Loucy (cell line): Measurements from ENCODE around the gene VPS26B.
A peak's percentile ranks its signal among the peaks of the same experiment; 100 is the strongest.

Source experiments
- H2AFZ ChIP-seq: fragments of 200-600 bp; sonication (generic); 2 replicates; pipeline ENCODE4 v1.6.0; 2016; ENCODE audit warnings: antibody characterized with exemption, mild to moderate bottlenecking, low read length, moderate library complexity
- H3F3A ChIP-seq: fragments of 200-600 bp; 2 replicates; pipeline ENCODE4 v1.6.0; 2016; ENCODE audit warnings: antibody characterized with exemption, low read depth, mild to moderate bottlenecking
- H3K27me3 ChIP-seq: fragments of 200-600 bp; sonication (generic); 2 replicates; pipeline ENCODE4 v1.6.1; 2014; ENCODE audit warnings: low read length, mild to moderate bottlenecking; ENCODE audit not compliant: insufficient read depth, poor library complexity, severe bottlenecking
- H3K36me3 ChIP-seq: fragments of 200-600 bp; sonication (generic); 2 replicates; pipeline ENCODE4 v1.6.1; 2016; ENCODE audit warnings: low read length; ENCODE audit not compliant: insufficient read depth
- H3K4me1 ChIP-seq: fragments of 200-600 bp; sonication (generic); 2 replicates; pipeline ENCODE4 v1.5.1; 2014; ENCODE audit warnings: low read length, mild to moderate bottlenecking; ENCODE audit not compliant: insufficient read depth, poor library complexity, severe bottlenecking
- H3K4me2 ChIP-seq: fragments of 200-600 bp; sonication (generic); 2 replicates; pipeline ENCODE4 v1.6.0; 2014; ENCODE audit warnings: antibody characterized with exemption, low read length, low read depth, mild to moderate bottlenecking; ENCODE audit not compliant: poor library complexity, severe bottlenecking
- H3K4me3 ChIP-seq: fragments of 200-600 bp; sonication (generic); 2 replicates; pipeline ENCODE4 v1.5.1; 2014; ENCODE audit warnings: low read length, mild to moderate bottlenecking, mixed read lengths; ENCODE audit not compliant: poor library complexity, severe bottlenecking
- H3K79me2 ChIP-seq: fragments of 200-600 bp; sonication (generic); 2 replicates; pipeline ENCODE4 v1.6.1; 2014; ENCODE audit warnings: low read length; ENCODE audit not compliant: insufficient read depth
- H3K9ac ChIP-seq: fragments of 200-600 bp; sonication (generic); 2 replicates; pipeline ENCODE4 v1.6.0; 2014; ENCODE audit warnings: mild to moderate bottlenecking, low read depth, low read length, moderate library complexity; ENCODE audit not compliant: poor library complexity, severe bottlenecking
- H3K9me2 ChIP-seq: fragments of 200-600 bp; sonication (generic); replicated peaks from 2 replicates; pipeline ENCODE4 v1.6.1; 2016; ENCODE audit warnings: low read depth, low read length, mixed read lengths
- H3K9me3 ChIP-seq: fragments of 200-600 bp; sonication (generic); 2 replicates; pipeline ENCODE4 v1.6.1; 2014; ENCODE audit warnings: mild to moderate bottlenecking, antibody characterized with exemption, low read length, low read depth; ENCODE audit not compliant: insufficient read depth
- H4K20me1 ChIP-seq: fragments of 200-600 bp; sonication (generic); 2 replicates; pipeline ENCODE4 v1.6.0; 2014; ENCODE audit warnings: antibody characterized with exemption, low read length, mild to moderate bottlenecking; ENCODE audit not compliant: insufficient read depth, poor library complexity, severe bottlenecking
- CTCF ChIP-seq: fragments of 200-600 bp; sonication (generic); conservative IDR thresholded peaks from 2 replicates; pipeline ENCODE4 v1.5.1; 2014; ENCODE audit warnings: mild to moderate bottlenecking, antibody characterized with exemption, low read length
- EZH2phosphoT487 ChIP-seq: fragments of 200-600 bp; IDR thresholded peaks from 2 replicates; pipeline ENCODE4 v1.6.1; 2018; ENCODE audit warnings: antibody characterized with exemption, mild to moderate bottlenecking, moderate library complexity, borderline replicate concordance

VPS26B gene

GRCh38 chr11:134264966-134265764 lies 40.7 kb downstream of the VPS26B start:
- Histone ChIP-seq H3K4me2 (no peak overlapping the region), H3K9me2 (no peaks in the 10 kb centered on the region), H3K4me1 (peaks cover 79% of the 10 kb centered on the region), H3K36me3 (peaks cover 3% of the 10 kb centered on the region; the same call in 1 of the 2 replicates), H3K9me3 (no peaks in the 10 kb centered on the region), H3F3A (no peaks in the 10 kb centered on the region), H3K79me2 (0 out of 2 replicates have a peak, but pooled peaks cover 6% of the 10 kb centered on the region), H3K4me3 (no peak overlapping the region), H3K9ac (peak overlapping the region; percentile 25), H2AFZ (no peak overlapping the region), H4K20me1 (no peaks in the 10 kb centered on the region), H3K27me3 (no peaks in the 10 kb centered on the region)
- TF ChIP-seq EZH2phosphoT487: no peak
- TF ChIP-seq CTCF: no peak

DNA sequence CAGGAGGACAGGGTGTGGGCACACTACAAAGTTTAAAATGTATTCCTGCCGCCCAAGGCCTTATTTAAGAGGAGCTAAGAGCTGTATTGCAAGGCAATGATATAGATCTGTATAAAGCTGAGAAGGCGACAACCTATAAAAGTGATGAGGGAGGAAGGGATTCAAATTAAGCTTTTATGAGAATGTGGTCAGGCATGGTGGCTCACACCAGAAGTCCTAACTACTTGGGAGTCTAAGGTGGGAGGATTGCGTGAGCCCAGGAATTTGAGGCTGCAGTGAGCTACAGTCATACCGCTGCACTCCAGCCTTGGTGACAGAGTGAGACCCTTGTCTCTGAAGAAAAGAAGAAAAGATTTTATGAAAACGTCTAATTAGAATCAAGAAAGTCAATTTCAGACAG lies 42.0 kb downstream of the VPS26B start:
- Histone ChIP-seq H3K9me3 (no peaks in the 10 kb centered on the region), H4K20me1 (no peaks in the 10 kb centered on the region), H2AFZ (no peak overlapping the region), H3K27me3 (no peaks in the 10 kb centered on the region), H3K36me3 (peaks cover 3% of the 10 kb centered on the region; the same call in 1 of the 2 replicates), H3K9ac (no peak overlapping the region), H3K4me3 (peak overlapping the region; percentile 0), H3K4me1 (peaks cover 75% of the 10 kb centered on the region), H3K9me2 (no peaks in the 10 kb centered on the region), H3K4me2 (peak overlapping the region; percentile 41), H3K79me2 (0 out of 2 replicates have a peak, but pooled peaks cover 6% of the 10 kb centered on the region), H3F3A (no peaks in the 10 kb centered on the region)
- TF ChIP-seq EZH2phosphoT487: no peak
- no peak for TF ChIP-seq CTCF

DNA sequence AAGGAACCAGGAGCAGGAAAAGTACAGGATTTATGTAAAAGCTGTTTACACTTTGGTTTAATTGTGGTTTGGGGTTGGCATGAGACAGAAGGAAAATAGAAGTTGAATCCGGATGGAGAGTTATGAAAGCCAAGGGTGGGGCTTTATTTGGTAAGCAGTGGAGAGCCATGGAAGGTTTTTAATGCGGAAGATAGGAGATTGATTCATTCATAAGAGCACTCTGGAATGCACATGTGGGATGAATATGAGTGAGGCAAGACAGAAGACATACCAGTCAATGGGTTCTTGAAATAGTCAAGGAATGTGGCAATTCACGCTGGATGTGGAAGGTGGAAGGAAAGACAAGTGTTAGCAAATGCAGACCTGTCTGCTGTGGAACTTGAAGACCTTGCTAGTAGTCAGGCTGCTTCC lies 42.4 kb downstream of the VPS26B start:
- TF ChIP-seq CTCF (no peak), EZH2phosphoT487 (no peak)
- peak overlapping the region; percentile 41 for H3K4me2 ChIP-seq
- H3F3A ChIP-seq: no peaks in the 10 kb centered on the region
- no peak overlapping the region for H3K9ac ChIP-seq
- peaks cover 6% of the 10 kb centered on the region; the same call in 1 of the 2 replicates for H3K79me2 ChIP-seq
- no peaks in the 10 kb centered on the region for H3K27me3 ChIP-seq
- H3K36me3 ChIP-seq: no peaks in the 10 kb centered on the region
- no peak overlapping the region for H3K4me3 ChIP-seq
- H3K9me3 ChIP-seq: no peaks in the 10 kb centered on the region
- H3K9me2 ChIP-seq: no peaks in the 10 kb centered on the region
- peaks cover 75% of the 10 kb centered on the region for H3K4me1 ChIP-seq
- H2AFZ ChIP-seq: no peak overlapping the region
- H4K20me1 ChIP-seq: no peaks in the 10 kb centered on the region
